HG02938 (cell line): ENCODE results near the gene SLC25A33.
"Not testable (repeated sequence)": the region's sequence is repeated elsewhere in the genome, so short reads cannot be mapped to it uniquely, and the experiment has no call there.

Source experiments
- ATAC-seq: cut with Tn5 transposase; IDR thresholded peaks from one replicate; pipeline ENCODE4 v1.9.1; 2021; ENCODE audit warnings: mild to moderate bottlenecking, moderate library complexity; ENCODE audit not compliant: unreplicated experiment

Gene SLC25A33

DNA sequence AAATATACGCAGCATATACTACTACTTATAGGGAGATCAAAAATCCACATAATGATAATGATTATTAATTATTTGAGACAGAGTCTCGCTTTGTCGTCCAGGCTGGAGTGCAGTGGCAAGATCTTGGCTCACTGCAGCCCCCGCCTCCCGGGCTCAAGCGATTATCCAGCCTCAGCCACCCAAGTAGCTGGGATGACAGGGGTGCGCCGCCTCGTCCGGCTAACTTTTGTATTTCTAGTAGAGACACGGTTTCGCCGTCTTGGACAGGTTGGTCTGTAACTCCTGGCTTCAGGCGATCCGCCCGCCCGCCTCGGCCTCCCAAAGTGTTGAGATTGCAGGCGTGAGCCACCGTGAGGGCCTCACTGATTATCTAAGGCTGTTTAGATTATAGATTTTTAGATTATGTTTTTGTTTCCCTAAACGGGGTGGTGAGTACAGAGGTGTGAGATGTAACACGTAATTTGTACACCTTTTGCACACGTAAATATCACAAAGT lies 548 bp upstream of the SLC25A33 start:
- no peak for ATAC-seq

DNA sequence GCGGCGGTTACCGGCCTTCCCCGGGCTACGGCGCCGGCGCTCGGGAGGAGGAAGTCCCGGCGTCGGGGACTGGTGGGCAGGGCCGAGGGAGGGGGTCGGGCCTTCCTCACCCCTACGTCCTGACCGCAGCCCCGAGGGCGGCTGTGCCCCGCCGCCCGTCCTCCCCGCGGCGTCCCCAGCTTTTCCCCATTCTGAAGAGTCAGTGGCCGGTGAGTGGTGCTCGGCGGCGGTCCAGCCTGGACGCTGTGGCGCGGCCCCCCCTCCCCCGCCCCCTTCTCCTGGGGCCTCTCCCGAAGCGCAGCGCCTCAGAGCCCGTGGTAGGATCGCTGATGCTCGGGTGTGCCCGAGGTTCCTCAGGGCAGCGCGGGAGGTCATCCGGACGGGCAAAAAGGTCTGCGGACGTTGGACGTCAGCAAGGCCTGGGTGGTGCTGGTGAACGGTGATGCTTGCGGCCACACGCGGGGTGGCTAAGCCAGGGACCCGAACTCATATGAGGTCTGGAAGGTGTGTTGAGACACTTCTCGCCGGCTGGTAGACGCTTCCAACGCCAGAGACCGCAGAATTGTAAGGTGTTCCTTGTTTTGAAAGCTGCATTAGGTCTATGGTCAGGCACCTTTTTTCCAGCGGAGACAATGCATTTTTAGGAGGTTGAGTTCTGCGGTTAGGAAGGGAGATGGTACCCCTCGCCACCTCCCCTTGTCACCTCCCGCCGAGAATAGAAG lies 725 bp downstream of the SLC25A33 start:
- ATAC-seq, result peak; percentile 36

DNA sequence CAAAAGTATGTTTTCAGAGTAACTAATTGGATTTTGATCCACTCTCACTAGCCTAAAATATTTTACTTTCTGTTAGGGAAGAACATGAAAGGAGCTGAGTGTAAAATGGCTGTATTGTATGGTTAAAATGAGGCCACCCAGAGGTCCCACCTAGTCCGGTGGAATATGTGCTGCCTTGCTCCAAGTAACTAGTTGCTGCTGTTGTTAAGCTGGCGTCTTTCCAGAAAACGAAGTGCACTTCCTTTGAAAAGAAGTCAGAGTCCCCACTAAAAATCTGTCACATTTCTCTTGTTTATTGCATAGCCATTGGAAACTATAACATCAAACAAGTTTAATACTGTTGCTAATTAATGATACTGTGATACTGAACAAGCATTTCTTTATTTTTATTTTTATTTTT lies 3.2 kb downstream of the SLC25A33 start:
- no peak for ATAC-seq

DNA sequence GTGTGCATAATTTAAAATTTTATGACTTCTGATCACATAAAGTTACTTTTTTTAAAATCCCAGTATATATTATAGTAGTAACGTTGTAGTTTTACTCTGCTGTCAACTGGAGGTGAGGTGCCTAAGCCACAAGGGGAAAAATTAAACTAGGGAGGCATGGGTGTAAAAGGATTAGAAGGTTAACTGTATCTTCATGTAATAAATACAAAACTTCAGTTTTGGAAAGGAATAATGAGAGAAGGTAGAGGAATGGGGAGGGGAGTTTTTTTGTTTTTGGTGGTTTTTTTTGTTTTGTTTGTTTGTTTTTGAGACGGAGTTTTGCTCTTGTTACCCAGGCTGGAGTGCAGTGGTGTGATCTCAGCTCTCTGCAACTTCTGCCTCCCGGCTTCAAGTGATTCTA lies 5.7 kb downstream of the SLC25A33 start:
- no peak for ATAC-seq

DNA sequence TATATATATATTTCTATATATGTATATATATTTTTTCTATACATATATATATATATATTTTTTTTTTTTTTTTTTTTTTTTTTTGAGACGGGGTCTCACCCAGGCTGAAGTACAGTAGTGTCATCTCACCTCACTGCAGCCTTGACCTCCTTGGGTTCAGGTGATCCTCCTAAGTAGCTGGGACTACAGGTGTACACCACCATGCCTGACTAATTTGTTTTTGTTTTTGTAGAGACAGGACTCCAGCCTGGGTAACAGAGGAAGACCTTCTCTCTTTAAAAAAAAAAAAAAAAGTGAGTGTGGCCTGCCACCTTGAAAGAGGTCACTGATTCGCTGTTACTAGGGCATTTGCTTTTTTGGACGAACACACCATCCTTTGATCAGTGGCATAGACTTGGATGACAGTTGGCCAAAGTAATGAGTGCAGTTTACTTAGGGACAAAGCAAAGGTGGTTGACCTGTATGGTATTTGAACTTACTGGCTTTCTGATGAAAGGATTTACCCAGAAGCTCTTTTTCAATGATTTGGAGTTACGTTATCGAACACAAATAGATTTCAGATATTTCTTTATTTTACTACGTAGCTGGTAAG lies 10.8 kb downstream of the SLC25A33 start:
- no peak for ATAC-seq

DNA sequence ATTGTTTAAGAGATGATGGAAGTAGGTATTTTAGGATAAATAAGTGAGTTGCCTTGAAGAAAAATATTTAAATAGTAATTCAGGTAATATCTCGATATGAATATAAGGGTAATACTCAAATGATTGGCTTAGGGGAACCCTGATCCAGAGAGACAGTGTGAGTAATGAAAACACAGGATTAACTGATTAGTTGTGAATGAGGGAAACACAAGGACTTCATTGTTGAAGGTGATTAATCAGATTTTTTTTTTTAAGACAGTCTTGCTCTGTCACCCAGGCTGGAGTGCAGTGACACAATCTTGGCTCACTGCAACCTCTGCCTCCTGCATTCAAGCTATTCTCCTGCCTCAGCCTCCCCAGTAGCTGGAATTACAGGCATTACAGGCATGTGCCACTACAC lies 12.7 kb downstream of the SLC25A33 start:
- no peak for ATAC-seq

DNA sequence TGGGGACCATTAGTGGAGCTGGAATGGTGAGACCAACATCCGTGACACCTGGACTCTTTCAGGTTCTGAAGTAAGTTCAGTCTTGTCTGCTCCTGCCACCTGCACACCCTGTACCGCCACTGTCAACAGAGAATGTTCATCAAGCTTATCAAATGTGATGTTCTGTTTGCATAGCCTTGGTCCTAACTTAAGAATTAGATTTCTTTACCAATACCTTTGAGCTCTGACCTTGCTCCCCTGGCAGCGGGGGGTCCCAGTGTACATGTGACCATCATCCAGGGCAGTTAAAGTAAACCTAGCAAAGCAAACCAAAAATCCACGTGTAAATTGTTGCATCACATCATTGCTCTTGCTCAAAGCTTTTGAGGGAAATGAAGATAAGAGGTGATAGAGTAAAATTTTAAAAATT lies 14.5 kb downstream of the SLC25A33 start:
- ATAC-seq, result no peak

DNA sequence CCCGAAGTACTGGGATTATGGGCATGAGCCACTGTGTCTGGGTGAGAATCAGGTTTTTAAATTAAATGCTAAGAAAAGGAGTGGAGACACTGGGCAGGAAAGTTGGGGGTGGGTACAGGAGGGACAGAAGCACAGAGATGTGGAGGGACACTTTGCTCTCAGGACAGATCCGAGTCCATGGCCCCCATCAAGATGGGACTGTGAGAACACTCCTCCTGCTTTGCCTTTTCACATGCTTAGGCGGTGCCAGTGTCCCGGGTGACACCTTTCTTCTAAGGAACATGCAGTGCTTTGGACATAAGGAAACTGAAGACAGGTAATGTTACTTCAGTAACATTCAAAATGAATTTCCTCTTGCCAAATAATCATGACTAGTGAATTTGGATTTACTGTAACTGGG lies 16.7 kb downstream of the SLC25A33 start:
- ATAC-seq, result no peak

DNA sequence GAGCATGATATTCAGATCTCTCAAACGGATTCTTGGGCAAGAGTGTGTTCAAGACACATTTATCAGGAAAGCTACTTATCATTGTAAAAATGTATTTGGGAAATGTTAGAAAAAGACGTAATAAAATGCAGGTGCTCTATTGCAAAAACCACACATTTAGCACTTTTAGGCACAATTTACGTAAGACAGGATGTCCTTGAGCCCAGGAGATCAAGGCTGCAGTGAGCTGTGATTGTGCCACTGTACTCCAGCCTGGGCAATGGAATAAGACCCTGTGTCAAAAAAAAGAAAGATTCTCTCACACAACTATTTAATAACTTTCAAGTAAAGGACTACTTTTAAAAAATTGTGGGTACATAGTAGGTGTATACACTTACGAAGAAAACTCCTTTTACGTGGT lies 18.4 kb downstream of the SLC25A33 start:
- ATAC-seq, result no peak

DNA sequence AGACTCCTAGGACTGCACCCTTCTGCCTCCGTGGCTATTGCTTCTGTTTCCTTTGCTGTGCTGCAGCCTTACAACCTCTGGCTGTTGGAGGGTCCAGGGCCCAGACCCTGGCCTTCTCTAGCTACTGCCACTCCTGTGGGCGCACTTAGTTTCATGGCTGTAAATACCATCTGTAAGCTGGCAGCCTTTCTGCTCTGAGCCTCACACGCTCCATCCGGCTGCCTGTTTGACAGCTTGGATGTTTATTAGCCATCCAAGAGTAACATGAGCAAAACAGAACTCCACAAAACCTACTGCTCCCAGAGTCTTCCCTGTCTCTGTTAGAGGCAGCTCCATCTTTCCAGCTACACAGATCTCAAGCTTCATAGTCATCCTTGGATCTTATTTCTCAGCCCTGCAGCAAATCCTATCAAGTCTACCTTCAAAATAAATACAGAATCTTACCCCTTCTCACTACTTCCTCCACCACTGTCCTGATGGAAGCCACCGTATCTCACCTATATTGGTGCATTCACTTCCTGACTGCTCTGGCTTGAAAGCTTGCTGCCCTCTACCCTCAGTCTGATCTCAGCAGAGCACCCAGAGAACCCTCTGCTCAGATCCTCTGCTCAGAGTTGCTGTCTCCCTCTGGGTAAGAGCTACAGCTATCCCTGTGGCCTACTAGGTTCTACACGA lies 19.1 kb downstream of the SLC25A33 start:
- no peak for ATAC-seq

DNA sequence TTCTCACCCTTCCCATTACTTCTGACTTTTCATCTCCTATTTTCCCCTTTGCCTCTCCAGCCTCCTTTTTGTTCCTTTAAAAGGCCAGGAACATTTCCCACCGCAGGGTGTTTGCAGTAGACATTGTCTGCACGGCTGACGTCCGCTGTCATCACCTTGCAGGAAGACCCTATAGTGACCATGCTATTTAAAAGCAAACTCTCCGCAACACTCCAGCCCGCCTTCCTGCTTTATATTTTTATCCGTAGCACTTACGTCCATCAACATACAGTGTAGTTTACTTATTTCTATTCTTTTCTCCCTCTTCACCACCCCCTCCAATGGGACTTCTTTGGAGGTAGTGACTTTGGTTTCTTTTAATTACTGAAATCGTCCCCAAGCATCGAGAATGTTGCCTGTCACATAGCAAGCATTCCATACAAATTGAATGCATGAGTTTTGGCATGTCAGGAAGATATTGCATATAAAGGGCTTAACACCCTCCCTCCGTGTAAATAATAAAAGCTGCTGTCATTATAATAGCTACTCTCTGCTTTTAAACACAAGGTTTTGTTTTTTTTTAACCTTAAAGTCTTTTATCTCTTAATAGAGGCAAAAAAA lies 19.8 kb downstream of the SLC25A33 start:
- ATAC-seq, result no peak

DNA sequence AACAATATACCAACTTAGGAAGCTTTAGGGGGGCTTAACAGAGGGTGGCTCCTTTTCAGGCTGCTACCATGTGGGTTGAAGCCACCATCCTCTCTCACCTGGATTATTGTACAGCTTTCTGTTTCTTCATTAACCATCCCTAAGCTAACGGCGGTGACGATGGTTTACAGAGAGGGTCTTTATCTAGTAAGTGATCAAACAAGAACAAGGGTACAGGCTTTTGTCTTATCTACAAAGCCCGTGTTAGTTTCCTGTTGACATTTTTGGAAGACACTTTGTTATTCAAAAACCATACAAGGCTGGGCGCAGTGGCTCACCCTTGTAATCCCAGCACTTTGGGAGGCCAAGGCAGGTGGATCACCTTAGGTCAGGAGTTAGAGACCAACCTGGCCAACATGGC lies 20.4 kb downstream of the SLC25A33 start:
- no peak for ATAC-seq

DNA sequence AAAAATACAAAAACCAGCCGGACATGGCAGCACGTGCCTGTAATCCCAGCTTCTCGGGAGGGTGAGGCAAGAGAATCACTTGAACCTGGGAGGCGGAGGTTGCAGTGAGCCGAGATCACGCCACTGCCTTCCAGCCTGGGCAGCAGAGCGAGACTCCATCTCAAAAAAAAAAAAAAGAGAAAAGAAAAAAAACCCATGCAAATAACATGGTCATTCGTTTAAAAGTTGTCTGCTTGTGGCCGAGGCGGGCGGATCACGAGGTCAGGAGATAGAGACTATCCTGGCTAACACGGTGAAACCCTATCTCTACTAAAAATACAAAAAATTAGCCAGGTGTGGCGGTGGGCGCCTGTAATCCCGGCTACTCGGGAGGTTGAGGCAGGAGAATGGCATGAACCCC lies 20.8 kb downstream of the SLC25A33 start:
- not testable (repeated sequence) for ATAC-seq

DNA sequence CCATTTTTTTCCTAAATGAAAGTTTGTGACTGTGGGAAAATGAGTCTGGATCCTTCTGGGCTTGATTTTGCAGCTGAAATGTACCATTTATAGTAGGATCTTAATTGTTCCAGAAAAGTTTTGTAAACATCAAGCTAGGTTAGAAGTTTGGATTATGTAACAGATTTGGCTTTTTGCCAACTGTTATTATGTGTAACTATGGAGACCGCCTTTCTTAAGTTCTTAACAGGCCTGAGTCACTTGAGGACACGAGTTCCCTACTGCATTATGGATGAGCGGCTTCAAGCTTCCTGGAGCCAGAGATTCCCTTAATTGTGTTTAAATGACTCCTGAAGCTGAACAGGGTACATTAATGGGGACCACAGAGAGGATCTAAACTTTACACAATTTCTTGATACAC lies 22.2 kb downstream of the SLC25A33 start:
- no peak for ATAC-seq

DNA sequence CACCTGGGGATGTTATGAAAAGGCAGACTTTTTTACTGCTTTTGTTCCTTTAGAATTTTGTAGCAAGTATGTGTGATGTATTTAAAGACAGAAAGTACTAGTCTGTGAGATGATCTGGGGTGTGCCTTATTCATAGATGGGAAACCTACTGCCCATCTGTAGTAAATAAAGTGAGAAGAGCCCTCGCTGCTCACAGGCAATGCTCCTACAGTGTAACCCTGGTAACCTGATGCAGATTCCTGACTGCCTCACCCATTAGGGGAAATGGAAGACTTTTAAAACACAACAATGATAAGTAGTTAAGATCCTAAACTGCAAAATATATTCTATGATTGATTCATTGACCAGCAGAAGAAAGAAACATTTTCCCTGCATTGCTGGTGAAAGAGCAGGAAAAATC lies 30.0 kb downstream of the SLC25A33 start:
- no peak for ATAC-seq

DNA sequence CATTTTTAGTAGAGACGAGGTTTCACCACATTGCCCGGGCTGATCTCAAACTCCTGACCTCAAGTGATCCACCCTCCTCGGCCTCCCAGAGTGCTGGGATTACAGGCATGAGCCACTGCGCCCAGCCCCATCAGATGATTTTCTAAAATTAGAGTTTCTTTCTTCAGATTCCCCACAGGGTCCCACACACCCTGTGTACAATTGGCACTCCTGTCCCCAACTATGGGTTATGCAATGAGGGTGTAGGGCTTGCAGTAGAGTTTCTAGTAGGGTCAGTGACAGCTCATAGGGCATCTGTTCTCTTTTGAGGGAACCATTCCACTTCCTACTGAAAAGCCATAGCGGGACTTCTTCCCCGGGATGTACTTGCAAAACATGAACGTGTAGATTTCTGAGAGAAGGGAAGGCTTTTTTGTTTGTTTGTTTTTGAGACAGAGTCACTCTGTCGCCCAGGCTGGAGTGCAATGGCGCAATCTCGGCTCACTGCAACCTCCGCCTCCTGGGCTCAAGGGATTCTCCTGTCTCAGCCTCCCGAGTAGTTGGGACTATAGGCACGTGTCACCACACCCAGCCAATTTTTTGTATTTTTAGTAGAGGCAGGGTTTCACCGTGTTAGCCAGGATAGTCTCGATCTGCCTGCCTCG lies 31.7 kb downstream of the SLC25A33 start:
- not testable (repeated sequence) for ATAC-seq

DNA sequence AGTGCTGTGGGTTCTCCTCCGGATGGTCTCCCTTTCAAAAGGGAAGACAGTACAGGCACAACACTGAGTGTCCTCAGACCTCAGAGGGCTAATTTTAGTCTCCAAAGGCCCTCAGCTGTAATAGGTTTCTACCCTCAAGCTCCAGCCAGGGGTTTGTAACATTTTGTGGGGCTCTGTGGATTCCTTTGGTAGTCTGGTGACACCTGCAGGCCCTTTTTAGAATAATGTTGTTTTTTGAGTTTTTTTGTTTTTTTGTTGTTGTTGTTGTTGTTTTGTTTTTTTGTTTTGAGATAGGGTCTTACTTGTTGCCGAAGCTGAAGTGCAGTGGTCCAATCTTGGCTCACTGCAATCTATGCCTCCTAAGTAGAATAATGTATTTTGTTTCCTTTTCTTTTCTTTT lies 34.5 kb downstream of the SLC25A33 start:
- no peak for ATAC-seq

DNA sequence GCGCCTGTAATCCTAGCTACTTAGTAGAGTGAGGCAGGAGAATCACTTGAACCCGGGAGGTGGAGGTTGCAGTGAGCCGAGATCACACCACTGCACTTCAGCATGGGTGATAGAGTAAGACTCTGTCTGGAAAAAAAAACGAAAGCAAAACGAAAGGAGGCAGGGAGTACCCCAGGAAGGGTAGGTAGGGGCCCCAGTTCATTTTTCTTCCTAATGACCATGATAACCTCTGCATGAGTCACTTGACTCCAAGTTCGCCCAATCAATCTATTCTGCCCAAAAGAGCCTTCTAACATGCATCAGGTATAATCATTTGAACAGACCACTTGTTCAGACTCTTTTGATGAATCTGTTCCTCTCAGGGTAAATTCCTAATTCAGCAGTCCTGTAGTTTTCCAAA lies 36.2 kb downstream of the SLC25A33 start:
- no peak for ATAC-seq

DNA sequence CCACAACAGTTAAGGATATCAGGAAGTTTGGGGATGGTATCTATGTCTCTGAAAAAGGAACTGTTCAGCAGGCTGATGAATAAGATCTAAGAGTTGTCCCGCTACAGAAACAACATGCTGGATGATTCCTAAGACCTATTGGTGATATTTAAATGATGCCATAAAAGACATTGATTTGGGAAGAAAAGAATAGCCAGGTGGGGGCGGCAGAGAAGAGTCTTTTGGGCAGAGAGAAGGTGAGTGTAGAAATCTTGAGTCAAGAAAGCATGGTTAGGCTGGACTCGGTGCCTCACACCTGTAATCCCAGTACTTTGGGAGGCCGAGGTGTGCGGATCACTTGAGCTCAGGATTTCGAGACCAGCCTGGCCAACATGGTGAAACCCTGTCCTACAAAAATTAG lies 37.6 kb downstream of the SLC25A33 start:
- ATAC-seq, result no peak

DNA sequence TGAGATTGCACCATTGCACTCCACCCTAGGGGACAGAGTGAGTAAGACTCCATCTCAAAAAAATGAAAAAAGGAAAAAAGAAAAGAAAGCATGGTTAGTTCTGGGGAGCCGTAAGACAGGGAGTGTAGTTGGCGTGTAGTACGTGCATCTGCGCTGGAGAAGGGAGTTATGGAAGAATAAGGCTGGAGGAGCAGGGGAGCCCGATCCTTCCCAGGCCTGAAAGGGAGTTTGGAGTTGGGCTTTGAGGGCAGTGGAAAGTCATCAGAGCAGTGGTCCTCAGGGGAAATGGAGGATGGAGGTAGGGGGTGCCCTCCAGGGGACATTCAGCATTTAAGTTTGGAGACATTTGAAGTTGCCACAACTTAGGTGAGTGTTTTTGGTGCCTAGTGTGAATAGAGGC lies 38.2 kb downstream of the SLC25A33 start:
- ATAC-seq, result no peak

DNA sequence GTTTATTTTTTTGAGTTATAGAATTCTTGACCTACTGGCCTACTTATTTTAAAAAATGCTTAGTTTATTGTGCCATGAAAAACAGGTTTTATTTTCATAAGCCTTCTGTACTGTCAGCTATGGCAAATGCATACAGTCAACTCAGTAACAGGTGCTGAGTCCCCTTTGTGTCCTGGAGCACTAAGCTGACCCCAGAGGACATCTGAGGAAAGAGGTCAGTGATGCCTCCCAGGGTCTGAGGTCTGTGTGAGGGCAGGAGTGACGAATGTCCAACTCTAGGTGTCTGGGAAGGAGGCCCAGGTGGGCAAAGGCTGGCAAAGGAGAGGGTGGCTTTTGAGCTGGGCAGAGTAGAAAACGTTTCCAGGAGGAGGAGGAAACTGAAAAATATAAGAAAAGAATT lies 41.7 kb downstream of the SLC25A33 start:
- no peak for ATAC-seq
